Right renal pelvis (tissue), 4 donors: Measurements from ENCODE around the gene NBPF9. TPM values are rescaled to one million over a fixed set of nuclear protein-coding genes. Genes with fewer than 3 reads are reported as not detected.
A peak's percentile ranks its signal among the peaks of the same experiment; 100 is the strongest.
"Not testable (repeated sequence)": the region's sequence is repeated elsewhere in the genome, so short reads cannot be mapped to it uniquely, and the experiment has no call there.

Experiments used
- DNase-seq, 4 donors: peaks; one replicate each; pipeline ENCODE4 v3.0.0-alpha.2; 2013; ENCODE audit warnings: low read depth in 4 of 4, low spot score in 3 of 4, missing footprints in 1 of 4
- polyA plus RNA-seq, 4 donors: library from polyadenylated mRNA; unstranded; fragments of 120-200 nt; gene quantifications; one replicate each; pipeline ENCODE4 v1.2.1, GENCODE V29; 2013; ENCODE audit not compliant: insufficient read length in 4 of 4

Gene NBPF9
- polyA plus RNA-seq, result 10 to 100 TPM; 42.8 to 55.3 (median 49.4) TPM

DNA sequence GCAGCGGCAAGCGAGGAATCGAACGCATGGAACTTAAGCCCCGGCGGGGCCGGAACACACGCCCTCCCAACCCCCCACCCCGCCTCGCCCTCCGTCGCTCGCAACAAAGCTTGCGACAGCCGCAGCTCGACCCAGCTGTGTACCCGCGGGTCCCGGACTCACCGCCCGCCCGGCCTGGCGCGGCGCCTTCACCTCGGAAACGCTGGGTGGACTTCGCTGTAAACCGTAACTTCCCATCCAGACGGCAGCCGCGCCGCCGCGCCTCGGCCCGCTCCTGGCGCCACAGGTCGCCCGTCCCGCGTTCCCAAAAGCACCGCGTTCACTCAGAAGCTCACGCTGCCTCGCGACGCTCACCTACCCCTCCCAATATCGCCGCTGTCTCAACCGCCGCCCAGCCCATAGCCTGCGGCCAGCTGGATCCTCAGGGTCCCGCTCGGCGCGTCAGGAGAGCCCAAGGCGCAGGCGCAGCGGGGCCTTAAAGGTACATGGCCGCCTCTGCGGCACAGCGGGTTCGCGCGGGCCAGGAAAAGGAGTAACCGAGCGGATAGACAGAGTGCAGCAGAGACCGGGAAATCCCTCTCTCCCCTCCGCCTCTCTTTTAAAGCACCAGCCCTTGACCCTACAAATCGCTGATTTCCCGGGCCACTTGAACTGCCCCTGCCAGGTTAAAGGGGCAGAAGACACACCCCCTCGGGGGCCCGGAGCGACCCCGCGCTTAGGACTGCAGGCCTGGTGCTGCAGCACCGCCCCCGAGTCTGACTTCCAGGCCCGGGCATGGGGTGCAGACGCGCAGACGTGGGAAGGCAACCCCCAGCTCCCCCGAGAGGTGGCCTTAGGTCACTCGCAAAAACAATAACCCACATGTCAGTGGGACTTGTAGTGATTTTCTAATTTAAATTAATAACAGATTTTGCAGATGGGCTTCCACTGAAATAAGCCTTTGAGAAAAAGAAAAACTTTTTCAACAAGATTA lies at the start of gene NBPF9:
Gene NBPF9 (minus strand): TSS at position 443 of the 973 bp plus-strand sequence. CDS start 21,412 bp downstream, outside the sequence.
- DNase-seq, result peak in 3 of 4 donors; percentile 10 to 31 (median 20)

- DNase-seq, result not testable (repeated sequence)
These were observed 46.6 kb upstream of the NBPF9 start for GRCh38 chr1:149149909-149150308.

GRCh38 chr1:149137585-149137984 lies 34.2 kb upstream of the NBPF9 start:
- not testable (repeated sequence) for DNase-seq

DNA sequence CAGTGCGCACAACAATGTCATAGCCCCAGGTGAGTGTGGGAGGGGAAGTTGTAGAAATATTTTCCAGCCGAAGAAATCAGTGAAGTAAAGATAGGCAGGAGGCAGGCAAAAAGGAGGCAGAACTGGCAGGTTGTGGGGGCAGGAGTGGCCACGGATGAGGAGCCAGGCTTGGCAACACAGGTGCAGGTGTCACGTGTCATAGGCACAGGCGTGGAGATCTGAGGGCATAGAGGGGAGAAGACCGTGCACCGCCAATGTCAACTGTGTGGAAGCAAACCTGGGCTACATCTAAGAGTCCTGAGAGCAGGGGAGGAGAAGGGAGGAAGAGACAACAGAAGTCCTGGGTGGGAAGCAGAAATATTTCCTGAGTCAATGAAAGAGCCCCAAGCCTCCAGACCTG lies 27.6 kb upstream of the NBPF9 start:
- not testable (repeated sequence) for DNase-seq

DNA sequence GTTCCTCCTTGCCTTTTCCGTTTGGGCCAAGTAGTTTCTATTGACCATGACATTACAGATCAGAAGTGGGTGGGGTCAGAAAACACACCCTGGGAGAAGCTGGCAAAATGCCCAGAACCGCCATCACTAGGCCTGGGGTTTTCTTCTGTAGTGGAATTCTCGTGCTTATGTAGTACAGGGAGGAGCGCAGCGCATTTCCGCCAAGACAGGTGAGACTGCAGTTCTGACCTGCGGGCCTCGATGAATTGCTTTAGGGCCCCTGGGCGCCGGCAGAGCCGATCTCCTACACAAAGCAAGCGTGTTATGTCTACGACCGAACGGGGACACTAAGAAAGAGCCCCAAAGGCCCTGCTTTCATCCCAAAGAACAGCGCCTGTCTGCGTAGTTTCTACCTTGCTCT lies 25.9 kb upstream of the NBPF9 start:
- DNase-seq, result not testable (repeated sequence)

- DNase-seq, result not testable (repeated sequence)
These were observed 23.3 kb upstream of the NBPF9 start for GRCh38 chr1:149126555-149127145.

DNA sequence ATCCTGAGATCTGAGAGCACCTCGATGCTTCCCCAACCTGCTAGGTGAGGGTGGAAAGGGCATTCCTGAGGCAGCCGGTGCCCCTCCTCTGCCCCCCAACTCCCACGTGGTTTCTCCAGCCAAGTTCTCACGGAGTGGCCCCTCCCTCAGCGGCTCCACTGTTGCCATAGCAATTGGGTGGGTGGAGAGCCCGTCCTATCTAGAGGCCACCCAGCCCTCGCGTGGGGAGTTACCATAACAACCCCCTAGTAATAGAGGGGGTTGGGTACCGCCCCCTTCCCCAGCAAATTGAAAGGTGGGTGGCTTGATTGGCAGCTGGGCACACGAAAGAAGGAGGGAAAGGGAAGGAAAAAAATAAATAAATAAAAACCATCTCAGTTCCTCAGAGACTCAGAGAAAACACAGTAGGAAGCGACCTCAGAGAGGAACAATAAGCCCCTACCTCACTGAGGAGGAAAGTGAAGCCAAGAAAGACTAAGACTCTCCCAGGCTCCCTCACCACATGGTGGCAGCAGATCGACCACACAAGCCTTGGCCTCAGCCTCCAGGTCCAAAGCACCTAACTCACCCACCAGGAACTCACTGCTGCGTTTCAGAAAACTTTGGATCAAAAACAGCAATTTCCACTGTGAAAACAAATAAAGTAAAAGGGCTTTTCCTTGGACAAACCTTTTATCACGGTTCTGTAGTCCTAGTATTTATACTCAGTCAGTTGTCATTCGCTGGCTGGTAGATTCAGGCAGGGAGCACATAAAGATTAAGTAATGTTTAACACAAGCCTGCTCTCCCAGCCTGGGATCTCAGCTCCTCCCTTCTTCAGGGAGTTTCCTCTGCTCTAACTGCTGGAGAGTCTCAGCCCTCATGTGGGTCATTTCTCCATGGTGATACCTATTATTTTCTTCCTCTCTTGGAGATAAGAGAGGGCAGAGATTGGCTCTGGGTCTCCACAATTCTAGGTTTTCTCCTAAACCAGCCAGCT lies 20.9 kb upstream of the NBPF9 start:
- DNase-seq, result peak in 2 of 4 donors; percentile 5 to 12

- not testable (repeated sequence) for DNase-seq
These were observed 9.5 kb upstream of the NBPF9 start for GRCh38 chr1:149112828-149113227.

GRCh38 chr1:149110343-149110742 lies 7.0 kb upstream of the NBPF9 start:
- DNase-seq, result not testable (repeated sequence)

DNA sequence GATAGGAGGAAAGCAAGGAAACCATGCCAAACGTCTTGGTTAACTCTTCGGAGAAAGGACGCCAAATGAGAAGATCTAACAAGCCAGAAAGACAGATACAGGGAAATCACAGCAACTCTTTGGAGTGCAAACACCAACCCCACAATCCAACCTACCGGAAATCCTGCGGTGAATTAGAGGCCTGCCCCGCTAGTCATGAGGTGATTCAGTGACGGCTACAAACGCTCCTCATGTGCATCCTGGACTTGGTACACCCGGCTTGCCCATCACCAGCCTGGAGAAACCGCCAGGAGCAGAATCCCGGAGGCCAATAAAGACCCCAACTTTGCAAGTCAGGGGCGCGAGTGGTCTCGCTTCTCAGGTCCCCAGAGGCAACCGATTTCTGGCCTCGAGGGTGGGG lies 777 bp downstream of the NBPF9 start:
- DNase-seq, result not testable (repeated sequence)

DNA sequence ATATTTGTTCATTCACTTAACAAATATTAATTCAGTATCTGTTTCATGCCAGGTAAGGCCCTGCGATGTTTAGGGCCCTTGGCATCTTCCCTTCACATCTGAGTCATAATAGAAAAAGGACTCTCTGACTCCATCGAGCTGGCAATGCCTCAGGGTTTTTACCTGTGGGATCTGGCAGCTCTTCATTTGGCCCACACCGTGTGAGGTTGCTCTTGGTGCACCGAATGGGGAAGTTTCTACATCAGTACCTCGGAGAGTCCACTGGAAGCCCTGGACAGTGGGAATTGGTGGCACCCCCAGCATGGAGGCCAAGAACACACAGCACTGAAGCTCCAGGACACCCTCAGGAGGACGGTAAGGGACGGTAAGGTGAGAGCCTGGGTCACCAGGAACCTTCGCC lies 5.1 kb downstream of the NBPF9 start:
- not testable (repeated sequence) for DNase-seq

DNA sequence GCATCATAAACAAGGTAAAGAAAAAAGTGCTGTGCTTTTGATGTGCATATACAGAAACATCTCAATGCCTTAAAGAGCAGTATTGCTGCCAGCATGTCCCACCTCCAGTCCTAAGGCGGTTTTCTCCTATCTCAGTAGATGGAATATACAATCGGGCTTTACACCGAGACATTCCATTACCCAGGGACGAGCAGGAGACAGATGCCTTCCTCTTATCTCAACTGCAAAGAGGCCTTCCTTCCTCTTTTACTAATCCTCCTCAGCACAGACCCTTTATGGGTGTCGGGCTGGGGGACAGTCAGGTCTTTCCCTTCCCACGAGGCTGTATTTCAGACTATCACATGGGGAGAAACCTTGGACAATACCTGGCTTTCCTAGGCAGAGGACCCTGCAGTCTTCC lies 10.2 kb downstream of the NBPF9 start:
- not testable (repeated sequence) for DNase-seq

GRCh38 chr1:149075505-149076127 lies 27.7 kb downstream of the NBPF9 start:
- not testable (repeated sequence) for DNase-seq

DNA sequence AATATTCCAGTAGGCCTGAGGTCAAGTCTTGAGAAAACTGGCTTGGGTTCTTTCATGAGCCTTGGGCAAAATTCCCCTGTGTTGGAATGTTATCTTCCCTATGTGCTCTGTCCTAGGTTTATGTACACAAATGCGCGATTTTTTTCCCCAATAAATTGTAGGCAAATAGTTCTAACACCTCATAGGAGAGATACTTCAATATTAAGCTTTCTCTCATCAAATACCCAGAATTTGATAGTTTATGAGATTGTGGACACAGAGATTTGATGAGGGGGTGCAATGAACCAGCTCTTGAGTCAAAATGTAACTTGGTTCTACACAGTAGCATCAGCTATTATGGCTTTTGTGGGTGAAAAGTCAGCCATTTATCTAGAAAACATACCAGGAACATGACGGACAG lies 38.7 kb downstream of the NBPF9 start:
- DNase-seq, result not testable (repeated sequence)

DNA sequence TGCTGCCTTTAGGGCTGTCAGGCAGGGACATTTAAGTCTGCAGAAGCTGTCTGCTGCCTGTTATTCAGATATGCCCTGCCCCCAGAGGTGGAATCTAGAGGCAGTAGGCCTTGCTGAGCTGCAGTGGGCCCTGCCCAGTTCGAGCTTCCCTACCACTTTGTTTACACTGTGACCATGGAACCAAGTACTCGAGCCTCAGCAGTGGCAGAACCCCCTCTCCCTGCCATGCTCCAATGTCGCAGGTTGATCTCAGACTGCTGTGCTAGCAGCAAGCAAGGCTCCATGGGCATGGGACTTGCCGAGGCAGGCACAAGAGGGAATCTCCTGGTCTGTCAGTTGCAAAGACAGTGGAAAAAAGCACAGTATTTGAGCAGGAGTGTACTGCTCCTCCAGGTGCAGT lies 60.3 kb downstream of the NBPF9 start:
- DNase-seq, result not testable (repeated sequence)

GRCh38 chr1:149033916-149034315 lies 69.4 kb downstream of the NBPF9 start:
- DNase-seq, result not testable (repeated sequence)

- not testable (repeated sequence) for DNase-seq
These were observed 79.0 kb downstream of the NBPF9 start for GRCh38 chr1:149024327-149024726.

DNA sequence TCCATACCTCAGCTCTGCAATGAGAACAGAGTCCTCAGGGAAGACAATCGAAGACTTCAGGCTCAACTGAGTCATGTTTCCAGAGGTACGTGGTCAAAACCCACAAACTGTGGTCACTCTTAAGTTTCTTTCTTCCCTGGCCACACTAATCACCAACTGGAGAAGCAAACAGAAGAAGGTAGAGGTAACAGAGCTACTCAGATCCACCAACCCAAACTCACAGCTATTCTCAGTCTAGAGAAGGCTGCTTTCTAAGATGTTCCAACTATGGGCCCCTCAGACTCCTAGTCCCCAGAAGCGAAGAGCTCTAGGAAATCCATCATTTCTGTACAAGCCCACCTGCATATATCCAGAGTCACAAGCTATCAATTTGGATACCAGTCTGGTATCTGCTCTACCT lies 84.8 kb downstream of the NBPF9 start:
- not testable (repeated sequence) for DNase-seq

DNA sequence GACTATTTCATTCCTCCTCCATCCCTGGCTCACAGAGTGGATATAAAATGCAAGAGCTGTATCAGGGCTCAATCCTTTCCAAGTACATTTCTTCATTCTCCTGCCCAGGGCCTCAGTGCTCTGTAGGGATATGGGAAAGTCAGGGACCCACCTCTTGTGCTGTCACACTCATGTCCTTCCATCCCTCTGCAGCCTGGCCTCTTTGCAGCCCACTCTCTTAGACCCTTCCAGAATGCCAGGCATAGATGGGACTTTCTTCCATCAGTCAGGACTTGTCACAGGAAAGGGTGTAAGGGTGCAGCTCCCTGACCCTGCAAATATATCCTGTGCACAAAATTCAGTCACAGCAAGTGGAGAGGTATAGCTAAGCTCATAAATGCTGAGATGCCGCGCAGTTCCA lies 86.7 kb downstream of the NBPF9 start:
- DNase-seq, result not testable (repeated sequence)

- not testable (repeated sequence) for DNase-seq
These were observed 87.8 kb downstream of the NBPF9 start for GRCh38 chr1:149015522-149015921.
